HCT116 (cell line): ENCODE results near the gene FGG. TPM values are rescaled to one million over a fixed set of nuclear protein-coding genes. Genes with fewer than 3 reads are reported as not detected.

Experiments
- ATAC-seq: fragments of 200-7000 bp; cut with Tn5 transposase; 2 replicates; pipeline ENCODE4 v1.9.1; 2020; ENCODE audit warnings: mild to moderate bottlenecking, moderate library complexity
- BruUV-seq: library from RNA; stranded (reverse); fragments of 400-500 nt; replicated peaks from 2 replicates; lab custom pipeline; 2021; lab: Mats Ljungman, UMichigan
- CTCF ChIA-PET: fragments of 300-600 bp; sonication (Branson Sonifier 250); formaldehyde crosslinking; loops from one replicate; lab custom pipeline; 2021; ENCODE audit warnings: antibody characterized with exemption; lab: Charles Lee
- POLR2A ChIA-PET: fragments of 300-600, 350-600 bp; sonication (Branson Sonifier 250); formaldehyde crosslinking; loops from one replicate; lab custom pipeline; 2021; ENCODE audit warnings: antibody characterized with exemption; lab: Charles Lee
- RAD21 ChIA-PET, 2 experiments: fragments of 300-600 bp; sonication (Branson Sonifier 250); formaldehyde crosslinking; loops; one replicate each; lab custom pipeline; 2023; ENCODE audit warnings: low total read pairs in 2 of 2; ENCODE audit not compliant: uncharacterized antibody in 2 of 2, unreplicated experiment in 2 of 2, low non-redundant PET in 1 of 2; lab: Charles Lee
- DNase-seq: peaks from one replicate; pipeline ENCODE4 v3.0.0-alpha.2; 2010; ENCODE audit warnings: low read depth, low spot score
- H2AFZ ChIP-seq: fragments of 200-600 bp; shearing (Covaris generic), sonication (generic); 2 replicates; pipeline ENCODE4 v1.6.1; 2017; ENCODE audit warnings: low read depth, mixed run types, mixed read lengths, antibody characterized with exemption, low read length; ENCODE audit not compliant: poor library complexity, severe bottlenecking
- H3K27ac ChIP-seq: 2 replicates; pipeline ENCODE4 v1.5.1; 2012; ENCODE audit warnings: low read depth, low read length
- H3K27me3 ChIP-seq: fragments of 200-600 bp; sonication (generic); 2 replicates; pipeline ENCODE4 v1.6.1; 2016; ENCODE audit warnings: mixed run types, low read length, mixed read lengths; ENCODE audit not compliant: insufficient read depth
- H3K36me3 ChIP-seq, 2 experiments: fragments of 200-500 bp in 1 of 2; fragments of 200-600 bp in 1 of 2; sonication (Bioruptor generic) in 1 of 2; sonication (generic) in 1 of 2; 2 replicates each; pipeline versions ENCODE4 v1.5.1 to v1.6.1; 2014 to 2016; ENCODE audit warnings: low read length in 2 of 2, inconsistent platforms in 1 of 2, mixed read lengths in 1 of 2, mixed run types in 1 of 2; ENCODE audit not compliant: insufficient read depth in 2 of 2, control insufficient read depth in 1 of 2
- H3K4me1 ChIP-seq, 2 experiments: fragments of 200-600 bp in 1 of 2; sonication (generic) in 1 of 2; 2 replicates each; pipeline versions ENCODE4 v1.5.1 to v1.6.1; 2012 to 2017; ENCODE audit warnings: low read length in 2 of 2, inconsistent platforms in 1 of 2, mild to moderate bottlenecking in 1 of 2, mixed read lengths in 1 of 2, mixed run types in 1 of 2, moderate library complexity in 1 of 2; ENCODE audit not compliant: insufficient read depth in 2 of 2, control insufficient read depth in 1 of 2
- H3K4me2 ChIP-seq: fragments of 200-600 bp; sonication (generic); 2 replicates; pipeline ENCODE4 v1.6.1; 2017; ENCODE audit warnings: mixed run types, low read length, mixed read lengths
- H3K4me3 ChIP-seq, 2 experiments: fragments of 200-600 bp in 1 of 2; sonication (generic) in 1 of 2; replicated peaks in 1 of 2; 2 replicates each; pipeline ENCODE4 v1.5.1; 2011 to 2016; ENCODE audit warnings: low read length in 2 of 2, control low read depth in 1 of 2, low read depth in 1 of 2, mild to moderate bottlenecking in 1 of 2, mixed read lengths in 1 of 2, mixed run types in 1 of 2
- H3K79me2 ChIP-seq: fragments of 200-600 bp; sonication (generic); 2 replicates; pipeline ENCODE4 v1.6.1; 2017; ENCODE audit warnings: mild to moderate bottlenecking, mixed run types, low read length, moderate library complexity, mixed read lengths; ENCODE audit not compliant: insufficient read depth
- H3K9ac ChIP-seq: fragments of 200-600 bp; sonication (generic); 2 replicates; pipeline ENCODE4 v1.6.1; 2016; ENCODE audit warnings: low read length, mixed read lengths
- H3K9me2 ChIP-seq: fragments of 200-600 bp; sonication (generic), shearing (Covaris generic); 2 replicates; pipeline ENCODE4 v1.6.1; 2017; ENCODE audit warnings: mixed run types, mild to moderate bottlenecking, moderate library complexity; ENCODE audit not compliant: insufficient read depth
- H3K9me3 ChIP-seq, 2 experiments: fragments of 200-500 bp in 1 of 2; fragments of 200-600 bp in 1 of 2; sonication (Bioruptor generic) in 1 of 2; sonication (generic) in 1 of 2; 2 replicates each; pipeline ENCODE4 v1.6.1; 2014 to 2017; ENCODE audit warnings: low read length in 2 of 2, mixed read lengths in 2 of 2, inconsistent platforms in 1 of 2, low read depth in 1 of 2, mild to moderate bottlenecking in 1 of 2, mixed run types in 1 of 2, moderate library complexity in 1 of 2; ENCODE audit not compliant: control insufficient read depth in 1 of 2, insufficient read depth in 1 of 2
- H4K20me1 ChIP-seq: fragments of 200-600 bp; sonication (generic), shearing (Covaris generic); 2 replicates; pipeline ENCODE4 v1.6.1; 2017; ENCODE audit warnings: mixed run types, mild to moderate bottlenecking, moderate library complexity; ENCODE audit not compliant: insufficient read depth
- ATF3 ChIP-seq: IDR thresholded peaks from 2 replicates; pipeline ENCODE4 v1.6.1; 2012
- CBX3 ChIP-seq: IDR thresholded peaks from 2 replicates; pipeline ENCODE4 v1.6.1; 2012; ENCODE audit warnings: low read depth
- EGR1 ChIP-seq: IDR thresholded peaks from 2 replicates; pipeline ENCODE4 v1.6.1; 2012; ENCODE audit warnings: low read depth
- ELF1 ChIP-seq: IDR thresholded peaks from 2 replicates; pipeline ENCODE4 v1.6.1; 2012; ENCODE audit warnings: low read depth, borderline replicate concordance
- EZH2phosphoT487 ChIP-seq: fragments of 200-600 bp; IDR thresholded peaks from 2 replicates; pipeline ENCODE4 v1.6.1; 2018; ENCODE audit warnings: antibody characterized with exemption, borderline replicate concordance
- RAD21 ChIP-seq: IDR thresholded peaks from 2 replicates; pipeline ENCODE4 v1.6.1; 2012; ENCODE audit warnings: low read depth, mild to moderate bottlenecking
- REST ChIP-seq: IDR thresholded peaks from 2 replicates; pipeline ENCODE4 v1.6.1; 2012; ENCODE audit warnings: low read depth
- SIN3A ChIP-seq: IDR thresholded peaks from 2 replicates; pipeline ENCODE4 v1.6.1; 2012; ENCODE audit warnings: low read depth
- YY1 ChIP-seq: IDR thresholded peaks from 2 replicates; pipeline ENCODE4 v1.6.1; 2011; ENCODE audit warnings: low read length, low read depth, moderate library complexity, mild to moderate bottlenecking; ENCODE audit not compliant: insufficient replicate concordance; ENCODE audit errors: extremely low read depth
- ZNF274 ChIP-seq: fragments of 200-500 bp; sonication (Bioruptor generic); IDR thresholded peaks from 2 replicates; pipeline ENCODE4 v1.6.1; 2014; ENCODE audit warnings: mild to moderate bottlenecking, low read depth, low read length, inconsistent platforms
- intact Hi-C: fragments of 100-400 bp; cut with micrococcal nuclease; formaldehyde crosslinking; loops from 2 replicates; pipeline ENCODE4 v1.10.0; 2022
- total RNA-seq: library from RNA; stranded (reverse); gene quantifications from one replicate; pipeline ENCODE4 v1.2.1, GENCODE V29; 2021; ENCODE audit not compliant: unreplicated experiment

The FGG gene
- total RNA-seq, 1 experiment from 2014 or later = 2.7 TPM

DNA sequence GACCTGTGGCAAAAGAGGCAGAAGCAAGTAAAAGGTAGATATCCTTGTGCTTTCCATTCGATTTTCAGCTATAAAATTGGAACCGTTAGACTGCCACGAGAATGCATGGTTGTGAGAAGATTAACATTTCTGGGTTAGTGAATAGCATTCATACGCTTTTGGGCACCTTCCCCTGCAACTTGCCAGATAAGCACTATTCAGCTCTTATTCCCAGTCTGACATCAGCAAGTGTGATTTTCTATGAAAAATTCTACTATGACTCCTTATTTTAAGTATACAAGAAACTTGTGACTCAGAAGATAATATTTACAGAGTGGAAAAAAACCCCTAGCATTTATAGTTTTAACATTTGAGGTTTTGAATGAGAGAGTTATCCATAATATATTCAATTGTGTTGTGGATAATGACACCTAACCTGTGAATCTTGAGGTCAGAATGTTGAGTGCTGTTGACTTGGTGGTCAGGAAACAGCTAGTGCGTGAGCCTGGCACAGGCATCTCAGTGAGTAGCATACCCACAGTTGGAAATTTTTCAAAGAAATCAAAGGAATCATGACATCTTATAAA, 45.7 kb downstream of the FGG start:
- ChIA-PET CTCF (no interaction called here), POLR2A (no interaction called here)
- H3K9me3 ChIP-seq = no peaks in the 10 kb centered on the region
- H3K9ac ChIP-seq = no peak overlapping the region
- no peak overlapping the region for H3K4me2 ChIP-seq
- H3K36me3 ChIP-seq = no peaks in the 10 kb centered on the region
- no peak overlapping the region for H3K4me3 ChIP-seq
- TF ChIP-seq SIN3A (no peak), CBX3 (no peak), ELF1 (no peak), ATF3 (no peak), ZNF274 (no peak), REST (no peak), YY1 (no peak), EZH2phosphoT487 (no peak), RAD21 (no peak), EGR1 (no peak)
- TF ChIP-seq, all 23 proteins: peak for 0
- Histone ChIP-seq H3K27me3 (no peaks in the 10 kb centered on the region), H3K9me2 (no peaks in the 10 kb centered on the region), H4K20me1 (no peaks in the 10 kb centered on the region), H3K79me2 (no peaks in the 10 kb centered on the region), H3K4me1 (no peaks in the 10 kb centered on the region), H3K27ac (no peak overlapping the region), H2AFZ (no peak overlapping the region)
- intact Hi-C loops = no loop called here
- RAD21 ChIA-PET = no interaction called here
- BruUV-seq = no TSS peak
- DNase-seq (no peak), ATAC-seq (no peak)
